T-helper 1 cell treated with Interleukin-12 subunit alpha and Interleukin-12 subunit beta and Interleukin-4 antibody, amounts not matched to agents 30 ng/mL and 1 ng/mL, for 36 hours (primary cell): Measurements from ENCODE around the gene TEKT2. TPM values are rescaled to one million over a fixed set of nuclear protein-coding genes. Genes with fewer than 3 reads are reported as not detected.

ENCODE experiments used
- intact Hi-C: fragments of 100-400 bp; cut with micrococcal nuclease; formaldehyde crosslinking; loops from one replicate; pipeline ENCODE4 v1.15.1; 2024
- total RNA-seq: library from RNA; stranded (reverse); gene quantifications from 2 replicates; pipeline ENCODE4 v1.2.3, GENCODE V29; 2022

Gene TEKT2
- total RNA-seq, 1 donor from 2014 or later: 0.12 TPM

GRCh38 chr1:36099681-36100341 lies 15.9 kb downstream of the TEKT2 start:
- intact Hi-C loops: loop anchor here (1.0 kb wide), 7 partner anchors 11 to 320 kb away; partner anchors contain the start of gene TRAPPC3

GRCh38 chr1:36100376-36100775 lies 16.5 kb downstream of the TEKT2 start:
- intact Hi-C loops: loop anchor here (1.0 kb wide), 1 partner anchor 269 kb away; no protein-coding TSS in a partner anchor

DNA sequence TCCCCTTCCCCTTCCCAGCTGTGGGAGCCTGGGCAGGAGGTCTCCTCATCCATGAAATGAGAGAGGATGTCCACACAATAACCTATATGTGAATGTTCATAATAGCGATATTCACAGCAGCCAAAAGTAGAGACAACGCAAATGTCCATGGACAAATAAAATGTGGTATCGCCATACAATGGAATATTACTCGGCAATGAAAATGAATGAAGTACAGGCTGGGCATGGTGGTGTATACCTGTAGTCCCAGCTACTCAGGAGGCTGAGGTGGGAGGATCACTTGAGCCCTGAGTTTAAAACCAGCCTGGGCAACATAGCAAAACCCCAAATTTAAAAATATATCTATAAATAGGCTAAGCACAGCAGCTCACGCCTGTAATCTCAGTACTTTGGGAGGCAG lies 17.7 kb downstream of the TEKT2 start:
- intact Hi-C loops: no loop called here

DNA sequence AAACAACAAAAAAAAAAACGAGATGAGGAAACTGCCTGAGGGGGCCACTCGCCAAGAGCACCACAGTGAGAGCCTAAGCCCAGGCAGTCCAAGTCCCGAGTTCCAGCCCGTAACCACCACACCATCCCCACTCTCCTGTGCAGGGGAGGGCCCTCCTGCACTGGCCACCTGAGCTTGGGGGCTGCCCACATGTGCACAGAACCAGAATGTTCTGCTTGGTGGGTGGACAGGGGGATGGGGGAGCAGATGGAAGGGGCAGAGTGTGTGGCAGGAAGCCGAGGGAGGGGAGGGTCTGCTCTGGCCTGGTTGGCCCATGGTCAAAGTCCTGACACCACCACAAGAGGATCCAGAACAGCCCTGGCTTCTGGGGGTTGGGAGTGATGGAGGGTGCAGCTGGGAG lies 22.4 kb downstream of the TEKT2 start:
- intact Hi-C loops: no loop called here

GRCh38 chr1:36107394-36107793 lies 23.5 kb downstream of the TEKT2 start:
- intact Hi-C loops: no loop called here

- intact Hi-C loops: no loop called here
Measured at GRCh38 chr1:36108314-36108713, 24.4 kb downstream of the TEKT2 start.

GRCh38 chr1:36109041-36109679 lies 25.3 kb downstream of the TEKT2 start:
- intact Hi-C loops: no loop called here

DNA sequence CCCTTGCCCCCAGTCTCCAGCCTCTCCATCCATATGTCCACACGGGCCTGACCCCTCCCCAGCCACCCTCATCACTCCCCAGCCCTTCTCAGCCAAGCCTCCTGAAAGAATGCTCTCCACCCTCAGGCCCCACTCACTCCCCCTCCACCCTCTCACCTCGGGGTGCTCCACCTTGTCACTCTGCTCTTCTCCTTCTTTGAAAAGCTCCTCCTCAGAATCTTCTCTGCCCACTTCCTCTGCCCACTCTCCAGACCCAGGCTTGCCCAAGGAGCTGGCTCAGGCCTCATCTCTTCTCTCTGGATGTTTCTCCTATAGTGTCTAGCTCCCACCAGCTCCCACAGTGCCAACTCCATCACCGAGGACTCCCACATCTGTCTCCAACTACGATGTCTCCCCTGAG lies 27.3 kb downstream of the TEKT2 start:
- intact Hi-C loops: no loop called here

GRCh38 chr1:36112823-36113222 lies 28.9 kb downstream of the TEKT2 start:
- intact Hi-C loops: no loop called here

DNA sequence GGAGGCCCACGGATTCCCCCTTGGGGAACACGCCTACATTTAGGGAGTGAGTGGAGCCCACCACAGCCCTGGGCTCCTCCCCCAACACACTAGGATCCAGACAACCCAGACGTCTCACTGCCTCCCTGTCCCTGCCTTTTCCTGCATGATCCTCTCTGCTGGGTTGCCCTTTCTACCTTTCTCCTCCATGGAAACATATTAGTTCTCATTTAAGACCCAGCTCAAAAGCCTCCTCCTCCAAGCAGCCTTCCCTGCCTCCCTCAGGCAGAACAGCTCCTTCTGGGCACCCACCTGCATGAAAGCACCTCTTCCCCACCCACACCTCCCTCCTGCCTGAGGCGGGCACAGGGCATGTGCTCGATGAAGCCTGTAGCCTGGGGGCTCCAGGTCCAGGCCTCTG lies 30.5 kb downstream of the TEKT2 start:
- intact Hi-C loops: no loop called here

- intact Hi-C loops: no loop called here
Measured at GRCh38 chr1:36115200-36115669, 31.3 kb downstream of the TEKT2 start.

DNA sequence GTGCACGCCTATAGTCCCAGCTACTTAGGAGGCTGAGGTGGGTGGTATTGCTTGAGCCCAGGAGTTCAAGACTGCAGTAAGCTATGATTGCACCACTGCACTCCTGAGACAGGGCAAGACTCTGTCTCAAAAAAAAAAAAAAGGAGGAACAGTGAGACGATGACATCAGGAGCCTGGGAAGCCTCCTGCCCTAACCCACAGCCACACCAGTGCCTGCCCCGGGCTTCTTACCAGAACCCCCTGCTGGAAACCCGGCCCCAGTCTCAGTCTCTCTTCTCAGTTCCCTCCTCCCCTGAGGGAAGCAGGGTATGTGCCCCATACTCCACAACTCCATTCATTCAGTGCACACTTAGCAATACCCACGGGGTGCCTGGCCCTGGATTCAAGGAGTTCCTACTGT lies 32.0 kb downstream of the TEKT2 start:
- intact Hi-C loops: no loop called here

DNA sequence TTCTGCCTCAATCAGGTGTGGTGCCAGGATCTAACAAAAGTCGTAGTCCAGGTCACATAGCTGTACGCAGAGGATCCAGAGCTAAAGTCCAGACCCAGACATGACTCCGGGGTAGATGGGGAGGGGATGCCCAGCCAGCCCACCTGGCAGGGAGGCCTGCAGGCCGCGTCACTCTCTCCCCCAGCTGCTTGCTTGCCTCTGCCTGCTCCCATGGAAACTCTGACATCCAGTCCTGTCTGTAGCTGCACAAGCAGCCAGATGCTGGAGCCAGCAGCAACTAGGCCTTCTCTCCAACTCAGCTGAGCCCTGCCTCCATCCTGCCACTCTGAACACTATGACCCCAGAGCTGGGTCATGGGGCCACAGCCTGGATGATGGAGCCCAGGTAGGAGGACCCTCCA lies 33.0 kb downstream of the TEKT2 start:
- intact Hi-C loops: no loop called here

- intact Hi-C loops: no loop called here
Measured at GRCh38 chr1:36118447-36119204, 34.7 kb downstream of the TEKT2 start.

- intact Hi-C loops: no loop called here
Measured at GRCh38 chr1:36119456-36119855, 35.6 kb downstream of the TEKT2 start.

- intact Hi-C loops: no loop called here
Measured at GRCh38 chr1:36122062-36123030, 38.5 kb downstream of the TEKT2 start.

DNA sequence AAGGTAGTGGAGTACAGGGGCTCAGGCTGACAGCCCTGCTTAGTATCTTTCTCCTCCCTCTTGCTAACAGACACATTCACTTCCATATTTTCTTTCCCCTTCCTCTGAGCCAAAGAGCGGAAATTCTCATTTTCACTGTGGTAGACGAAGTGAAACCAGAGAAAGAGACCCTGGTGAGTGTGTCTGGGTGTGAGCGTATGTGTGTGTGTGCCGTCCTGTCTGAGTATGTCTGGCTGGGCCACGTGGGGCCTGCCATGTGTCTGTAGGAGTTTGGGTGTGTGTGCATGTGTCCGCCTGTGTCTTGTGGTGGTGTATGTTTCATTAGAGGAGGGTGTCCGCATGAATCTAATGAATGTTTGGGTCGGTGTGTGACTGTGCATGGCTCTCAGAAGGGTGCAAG lies 39.5 kb downstream of the TEKT2 start:
- intact Hi-C loops: no loop called here

DNA sequence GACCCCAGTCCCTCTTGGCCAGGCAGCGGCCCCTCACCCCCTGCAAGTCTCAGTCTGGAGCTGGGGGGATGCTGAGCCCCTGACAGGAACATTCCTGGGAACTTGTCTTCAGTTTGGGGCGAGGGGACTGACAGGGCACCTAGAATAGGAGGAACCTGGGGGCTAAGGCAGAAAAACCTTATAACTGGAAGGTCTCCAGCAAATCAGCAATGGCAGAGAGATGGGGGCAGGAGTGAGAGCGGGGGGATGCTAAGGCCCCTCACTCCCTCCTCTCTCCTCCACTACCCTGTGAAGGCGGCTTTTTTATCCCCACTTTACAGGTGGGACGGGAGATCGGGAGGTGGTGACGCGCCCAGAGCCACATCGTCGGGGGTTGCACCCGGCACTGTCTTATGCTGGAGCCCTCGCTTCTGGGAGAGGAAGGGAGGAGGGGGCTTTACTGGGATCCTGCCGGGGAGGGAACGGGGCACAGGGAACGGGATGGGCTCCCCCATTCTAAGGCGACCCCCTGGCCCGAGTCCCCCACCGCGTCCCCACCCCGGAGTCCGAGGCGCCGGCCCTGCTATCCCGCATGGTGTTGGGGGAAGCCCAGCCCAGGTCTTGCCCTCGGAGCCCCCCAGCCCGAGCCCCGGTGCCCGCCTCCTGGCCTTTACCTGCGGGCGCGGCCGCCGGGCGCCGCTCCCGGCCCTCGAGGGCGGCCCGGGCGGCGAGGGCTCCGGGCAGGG lies 40.7 kb downstream of the TEKT2 start:
- intact Hi-C loops: no loop called here

DNA sequence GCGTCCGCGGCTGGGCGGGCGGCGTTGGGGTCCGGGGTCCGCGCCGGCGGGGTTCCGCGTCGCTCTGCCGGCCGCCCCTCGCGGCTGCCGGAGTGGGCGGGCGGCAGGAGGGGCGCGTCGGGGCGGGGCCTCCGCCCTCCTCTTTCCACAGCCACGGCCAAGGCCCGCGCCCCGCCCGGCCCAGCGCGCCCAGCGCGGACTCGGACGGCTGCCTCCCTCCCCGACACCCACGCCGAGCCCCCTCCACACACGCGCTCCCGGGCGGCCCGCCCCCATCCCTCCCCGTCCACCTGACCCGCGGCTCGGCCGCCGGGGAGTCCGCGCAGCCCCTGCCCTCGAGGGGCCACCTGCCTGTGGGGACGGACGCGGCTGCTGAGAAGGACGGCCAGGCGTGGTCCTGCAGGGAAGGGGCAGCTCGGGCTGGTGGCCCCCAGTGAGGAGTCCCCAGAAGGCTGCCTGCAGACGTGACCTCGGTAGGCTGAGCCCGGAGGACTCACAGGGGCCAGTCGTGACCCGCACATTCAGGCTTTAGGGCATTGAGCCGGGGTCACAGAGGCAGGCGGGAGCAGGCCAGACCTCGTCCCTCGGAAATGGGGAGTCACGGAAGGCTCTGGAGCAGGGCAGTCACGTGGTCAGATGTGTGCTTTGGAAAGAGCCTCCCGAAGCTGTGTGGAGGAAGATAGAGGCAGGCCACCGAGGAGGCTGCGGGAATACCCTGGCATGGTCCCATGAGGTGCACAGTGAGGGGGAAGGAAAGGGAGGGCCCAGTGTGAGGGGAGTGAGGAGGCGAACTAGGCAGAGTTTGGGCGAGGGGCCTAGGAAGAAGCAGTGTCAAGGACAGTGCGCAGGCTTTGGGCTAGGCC lies 41.5 kb downstream of the TEKT2 start, which contains the start of gene COL8A2:
Gene COL8A2, minus strand, starts transcription at position 94 of the 863 bp plus-strand sequence. CDS start 24,980 bp downstream, outside the sequence.
- intact Hi-C loops: no loop called here
